Measurements from ENCODE around the gene PDSS1.
"Not testable (repeated sequence)": the region's sequence is repeated elsewhere in the genome, so short reads cannot be mapped to it uniquely, and the experiment has no call there.

Gene PDSS1

GRCh38 chr10:26684667-26685264 lies 12.7 kb upstream of the PDSS1 start:
- DNase-seq (ENCODE audit: extremely low spot score) = peak; percentile 15
- peak; percentile 59; the same call in 1 of the 2 replicates for TF ChIP-seq L3MBTL2 (conservative IDR thresholded peaks at IDR 0.05)
- POLR2A ChIA-PET, CTCF ChIA-PET: not testable (repeated sequence)

- no peak for TF ChIP-seq ELF4 (IDR thresholded peaks at IDR 0.05)
- TF ChIP-seq SP1 (IDR thresholded peaks at IDR 0.05) = no peak
- no peak for TF ChIP-seq FOXA1 (IDR thresholded peaks at IDR 0.05)
- TF ChIP-seq L3MBTL2 (conservative IDR thresholded peaks at IDR 0.05) = no peak
- no peak for TF ChIP-seq SUZ12 (IDR thresholded peaks at IDR 0.05)
- no peak for DNase-seq (ENCODE audit: extremely low spot score)
- POLR2A ChIA-PET = no interaction called here
- CTCF ChIA-PET = no interaction called here
Measured at GRCh38 chr10:26685441-26685840, 12.1 kb upstream of the PDSS1 start.

GRCh38 chr10:26689399-26689798 lies 8.1 kb upstream of the PDSS1 start:
- ChIA-PET CTCF (no interaction called here), POLR2A (no interaction called here)
- no peak for DNase-seq (ENCODE audit: extremely low spot score)
- TF ChIP-seq SUZ12 (IDR thresholded peaks at IDR 0.05) = no peak
- TF ChIP-seq ARNT (IDR thresholded peaks at IDR 0.05) = no peak
- TF ChIP-seq TARDBP (IDR thresholded peaks at IDR 0.05) = no peak
- TF ChIP-seq HDGF (IDR thresholded peaks at IDR 0.05; ENCODE audit: borderline replicate concordance) = no peak
- no peak for TF ChIP-seq ZNF384 (IDR thresholded peaks at IDR 0.05)
- no peak for TF ChIP-seq FOXM1 (IDR thresholded peaks at IDR 0.05; ENCODE audit: borderline replicate concordance)
- TF ChIP-seq CTBP1 (IDR thresholded peaks at IDR 0.05; ENCODE audit: borderline replicate concordance) = no peak
- TF ChIP-seq PKNOX1 (IDR thresholded peaks at IDR 0.05) = no peak
- TF ChIP-seq FOXA1 (IDR thresholded peaks at IDR 0.05) = no peak
- no peak for TF ChIP-seq L3MBTL2 (conservative IDR thresholded peaks at IDR 0.05)

GRCh38 chr10:26690731-26691475 lies 6.6 kb upstream of the PDSS1 start:
- ChIA-PET CTCF (no interaction called here), POLR2A (no interaction called here)
- no peak for TF ChIP-seq CTBP1 (IDR thresholded peaks at IDR 0.05; ENCODE audit: borderline replicate concordance)
- TF ChIP-seq ZNF384 (IDR thresholded peaks at IDR 0.05) = no peak
- TF ChIP-seq NFRKB (IDR thresholded peaks at IDR 0.05) = no peak
- no peak for TF ChIP-seq ARNT (IDR thresholded peaks at IDR 0.05)
- TF ChIP-seq PKNOX1 (IDR thresholded peaks at IDR 0.05) = no peak
- no peak for TF ChIP-seq SP1 (IDR thresholded peaks at IDR 0.05)
- no peak for TF ChIP-seq TARDBP (IDR thresholded peaks at IDR 0.05)
- TF ChIP-seq ELF4 (IDR thresholded peaks at IDR 0.05) = no peak
- no peak for TF ChIP-seq FOXM1 (IDR thresholded peaks at IDR 0.05; ENCODE audit: borderline replicate concordance)
- no peak for TF ChIP-seq L3MBTL2 (conservative IDR thresholded peaks at IDR 0.05)
- TF ChIP-seq SUZ12 (IDR thresholded peaks at IDR 0.05) = no peak
- no peak for DNase-seq (ENCODE audit: extremely low spot score)

- CTCF ChIA-PET; POLR2A ChIA-PET; DNase-seq (ENCODE audit: extremely low spot score): not testable (repeated sequence)
Measured at GRCh38 chr10:26694536-26694935, 3.0 kb upstream of the PDSS1 start.

- DNase-seq (ENCODE audit: extremely low spot score) = no peak
- POLR2A ChIA-PET = interaction anchor here (1.0 to 1.3 kb wide), 4 partner anchors 11 to 164 kb away, joined by 3 to 5 read pairs (median 4); partner anchors contain the start of gene ABI1
- TF ChIP-seq ARNT (IDR thresholded peaks at IDR 0.05) = no peak
- no peak for TF ChIP-seq FOXA1 (IDR thresholded peaks at IDR 0.05)
- TF ChIP-seq FOXK2 (IDR thresholded peaks at IDR 0.05) = no peak
- no peak for TF ChIP-seq FOXM1 (IDR thresholded peaks at IDR 0.05; ENCODE audit: borderline replicate concordance)
- TF ChIP-seq PKNOX1 (IDR thresholded peaks at IDR 0.05) = no peak
- CTCF ChIA-PET = no interaction called here
Measured at GRCh38 chr10:26696786-26697162, 727 bp upstream of the PDSS1 start.

- ChIA-PET CTCF (no interaction called here), POLR2A (no interaction called here)
- TF ChIP-seq TARDBP (IDR thresholded peaks at IDR 0.05) (no peak), SP1 (IDR thresholded peaks at IDR 0.05) (no peak), L3MBTL2 (conservative IDR thresholded peaks at IDR 0.05) (peak; percentile 70)
- peak; percentile 9 for DNase-seq (ENCODE audit: extremely low spot score)
Measured at GRCh38 chr10:26697922-26698608, 564 bp downstream of the PDSS1 start.

- DNase-seq (ENCODE audit: extremely low spot score) = no peak
- TF ChIP-seq SP1 (IDR thresholded peaks at IDR 0.05) (no peak), SUZ12 (IDR thresholded peaks at IDR 0.05) (no peak), BHLHE40 (IDR thresholded peaks at IDR 0.05; ENCODE audit: borderline replicate concordance) (no peak), ELF4 (IDR thresholded peaks at IDR 0.05) (no peak), FOXM1 (IDR thresholded peaks at IDR 0.05; ENCODE audit: borderline replicate concordance) (no peak), FOXA1 (IDR thresholded peaks at IDR 0.05) (no peak), NFRKB (IDR thresholded peaks at IDR 0.05) (no peak), CTBP1 (IDR thresholded peaks at IDR 0.05; ENCODE audit: borderline replicate concordance) (no peak), HDGF (IDR thresholded peaks at IDR 0.05; ENCODE audit: borderline replicate concordance) (no peak)
- CTCF ChIA-PET = no interaction called here
- POLR2A ChIA-PET = no interaction called here
Measured at GRCh38 chr10:26698909-26699308, 1.4 kb downstream of the PDSS1 start.
